ENCODE data around the gene CTNND2. TPM values are rescaled to one million over a fixed set of nuclear protein-coding genes. Genes with fewer than 3 reads are reported as not detected.

CTNND2 gene
- total and polyA plus RNA-seq, 9 of the 15 experiments (the other 6 are each of a cell fraction or from before 2014, with no cell fraction given): 0.03 to 0.35 TPM; not detected in 7

- TF ChIP-seq FOXP4 (CRISPR knock-in tag; IDR thresholded peaks at IDR 0.05; ENCODE audit: borderline replicate concordance): no peak
- no peak for TF ChIP-seq HEY1 (CRISPR knock-in tag; IDR thresholded peaks at IDR 0.05; ENCODE audit: borderline replicate concordance)
- no peak for TF ChIP-seq ZNF79 (CRISPR knock-in tag; IDR thresholded peaks at IDR 0.05; ENCODE audit: low read depth)
- TF ChIP-seq MLX (CRISPR knock-in tag; conservative IDR thresholded peaks at IDR 0.05): no peak
- no peak for TF ChIP-seq MBD2 (IDR thresholded peaks at IDR 0.05; ENCODE audit: borderline replicate concordance, low read depth)
- no peak for TF ChIP-seq ZNF175 (CRISPR knock-in tag; IDR thresholded peaks at IDR 0.05; ENCODE audit: low read depth)
- no peak for TF ChIP-seq ZNF280B (CRISPR knock-in tag; IDR thresholded peaks at IDR 0.05)
Measured at GRCh38 chr5:11390291-11390767, 513.9 kb downstream of the CTNND2 start (continued).

All from K562 (cell line).